Stimulated activated CD8-positive, alpha-beta memory T cell treated with anti-CD3 and anti-CD28 coated beads, Interleukin-15, amount 100 ng/mL, for 48 hours (primary cell): ENCODE data around the gene IFNL3.
"Not testable (repeated sequence)": the region's sequence is repeated elsewhere in the genome, so short reads cannot be mapped to it uniquely, and the experiment has no call there.

Experiments used
- DNase-seq, 2 donors: peaks; one replicate each; pipeline ENCODE4 v3.0.0-alpha.2; 2020; ENCODE audit warnings: low read depth in 2 of 2

IFNL3 gene

GRCh38 chr19:39253374-39254149 lies 8.8 kb upstream of the IFNL3 start:
- DNase-seq: no peak

- DNase-seq: no peak
Observed at GRCh38 chr19:39252458-39252857, 7.7 kb upstream of the IFNL3 start.

- no peak for DNase-seq
Observed at GRCh38 chr19:39251846-39252245, 7.0 kb upstream of the IFNL3 start.

- DNase-seq: no peak
Observed at GRCh38 chr19:39251081-39251480, 6.3 kb upstream of the IFNL3 start.

GRCh38 chr19:39248806-39249205 lies 4.0 kb upstream of the IFNL3 start, which contains the start of gene IFNL4:
TSS of gene IFNL4 (minus strand) at chr19:39248856.
- no peak for DNase-seq

GRCh38 chr19:39247701-39248664 lies 3.2 kb upstream of the IFNL3 start:
- DNase-seq: no peak

- peak in 1 of 2 donors; percentile 21 for DNase-seq
Observed at GRCh38 chr19:39246951-39247669, 2.3 kb upstream of the IFNL3 start.

GRCh38 chr19:39245166-39245565 lies 360 bp upstream of the IFNL3 start:
- DNase-seq: not testable (repeated sequence)

- DNase-seq: not testable (repeated sequence)
Observed at GRCh38 chr19:39243741-39244140, 1.1 kb downstream of the IFNL3 start.

GRCh38 chr19:39240421-39240820 lies 4.4 kb downstream of the IFNL3 start:
- no peak for DNase-seq

- DNase-seq: no peak
Observed at GRCh38 chr19:39238944-39239343, 5.9 kb downstream of the IFNL3 start.

- no peak for DNase-seq
Observed at GRCh38 chr19:39238209-39238608, 6.6 kb downstream of the IFNL3 start.

GRCh38 chr19:39237200-39238184 lies 7.3 kb downstream of the IFNL3 start:
- peak; percentile 23 for DNase-seq

GRCh38 chr19:39236527-39236926 lies 8.3 kb downstream of the IFNL3 start:
- peak; percentile 21 to 26 for DNase-seq

- DNase-seq: no peak
Observed at GRCh38 chr19:39232708-39233107, 12.1 kb downstream of the IFNL3 start.

GRCh38 chr19:39230096-39230764 lies 14.6 kb downstream of the IFNL3 start:
- DNase-seq: no peak

- no peak for DNase-seq
Observed at GRCh38 chr19:39224910-39225309, 19.9 kb downstream of the IFNL3 start.

GRCh38 chr19:39223703-39224279 lies 21.0 kb downstream of the IFNL3 start:
- DNase-seq: no peak

GRCh38 chr19:39219108-39219507 lies 25.7 kb downstream of the IFNL3 start:
- not testable (repeated sequence) for DNase-seq
